GM21381 (cell line): ENCODE measurements around the gene PPFIA3.

Source experiments
- ATAC-seq: cut with Tn5 transposase; IDR thresholded peaks from one replicate; pipeline ENCODE4 v1.9.1; 2021; ENCODE audit warnings: mild to moderate bottlenecking, moderate library complexity; ENCODE audit not compliant: unreplicated experiment

PPFIA3 gene

GRCh38 chr19:49102303-49102702 lies 17.0 kb upstream of the PPFIA3 start:
- no peak for ATAC-seq

GRCh38 chr19:49103331-49104085 lies 15.8 kb upstream of the PPFIA3 start:
- no peak for ATAC-seq

- ATAC-seq = no peak
Observed at GRCh38 chr19:49104229-49104864, 15.0 kb upstream of the PPFIA3 start.

- no peak for ATAC-seq
Observed at GRCh38 chr19:49106648-49107135, 12.7 kb upstream of the PPFIA3 start.

- ATAC-seq = no peak
Observed at GRCh38 chr19:49107625-49108459, 11.5 kb upstream of the PPFIA3 start.

- ATAC-seq = no peak
Observed at GRCh38 chr19:49109051-49109450, 10.3 kb upstream of the PPFIA3 start.

GRCh38 chr19:49109569-49110233 lies 9.6 kb upstream of the PPFIA3 start:
- no peak for ATAC-seq

GRCh38 chr19:49110567-49110966 lies 8.8 kb upstream of the PPFIA3 start:
- no peak for ATAC-seq

- ATAC-seq = no peak
Observed at GRCh38 chr19:49111218-49111998, 7.9 kb upstream of the PPFIA3 start.

- ATAC-seq = peak; percentile 46
Observed at GRCh38 chr19:49113762-49114629, 5.3 kb upstream of the PPFIA3 start, which contains the start of gene LIN7B. Gene LIN7B (plus strand): TSS chr19:49114370. CDS start chr19:49114405, 35 bp downstream.

- no peak for ATAC-seq
Observed at GRCh38 chr19:49114630-49115363, 4.5 kb upstream of the PPFIA3 start.

- ATAC-seq = no peak
Observed at GRCh38 chr19:49116544-49116943, 2.8 kb upstream of the PPFIA3 start.

- no peak for ATAC-seq
Observed at GRCh38 chr19:49117677-49118564, 1.4 kb upstream of the PPFIA3 start.

- peak; percentile 76 for ATAC-seq
Observed at GRCh38 chr19:49118565-49119410, 556 bp upstream of the PPFIA3 start, which contains the start of gene C19orf73. Gene C19orf73 (minus strand): TSS chr19:49119143. CDS start chr19:49119022, 121 bp downstream.

GRCh38 chr19:49120325-49120683 lies 960 bp downstream of the PPFIA3 start:
- ATAC-seq = no peak

- no peak for ATAC-seq
Observed at GRCh38 chr19:49120868-49121267, 1.5 kb downstream of the PPFIA3 start.
